WI38 (cell line): ENCODE data around the gene LRMDA.

Experiments
- H3K4me3 ChIP-seq: 2 replicates; pipeline ENCODE4 v1.5.1; 2011; ENCODE audit warnings: low read depth, mild to moderate bottlenecking, control low read depth, low read length
- CTCF ChIP-seq: IDR thresholded peaks from 2 replicates; pipeline ENCODE4 v1.5.1; 2012; ENCODE audit warnings: low read depth, mild to moderate bottlenecking, control low read depth, low read length

Gene LRMDA

GRCh38 chr10:76209135-76209534 is 777.7 kb downstream of the LRMDA start:
- no peak for TF ChIP-seq CTCF

GRCh38 chr10:76210211-76210610 is 778.8 kb downstream of the LRMDA start:
- TF ChIP-seq CTCF: no peak
- H3K4me3 ChIP-seq: no peak overlapping the region

More at GRCh38 chr10:76209135-76209534, 777.7 kb downstream of the LRMDA start:
- H3K4me3 ChIP-seq: no peak overlapping the region

- TF ChIP-seq CTCF: no peak
- H3K4me3 ChIP-seq: no peak overlapping the region
These were observed 780.3 kb downstream of the LRMDA start for GRCh38 chr10:76211691-76212090.

DNA sequence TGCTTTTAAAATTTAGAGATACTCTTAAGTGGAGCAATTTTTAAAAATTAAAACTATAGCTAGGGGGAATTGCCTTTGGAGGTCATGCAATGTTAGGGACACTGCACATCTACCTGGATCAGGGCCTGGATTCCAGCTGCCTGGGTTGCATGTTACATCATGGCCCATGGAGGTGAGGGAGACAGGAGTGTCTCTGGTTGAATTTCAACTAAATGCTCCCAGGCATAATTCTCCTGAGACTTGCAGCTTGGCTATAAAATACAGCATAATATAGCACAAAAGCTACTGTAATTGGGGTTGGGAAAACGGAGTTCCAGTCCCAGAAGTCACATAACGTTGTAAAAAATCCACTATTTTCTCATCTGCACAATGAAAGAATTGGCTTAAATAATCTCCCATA is 782.5 kb downstream of the LRMDA start:
- no peak for TF ChIP-seq CTCF
- H3K4me3 ChIP-seq: no peak overlapping the region

GRCh38 chr10:76218035-76218434 is 786.6 kb downstream of the LRMDA start:
- no peak overlapping the region for H3K4me3 ChIP-seq
- no peak for TF ChIP-seq CTCF

- TF ChIP-seq CTCF: no peak
- H3K4me3 ChIP-seq: no peak overlapping the region
These were observed 797.9 kb downstream of the LRMDA start for GRCh38 chr10:76229341-76229740.

GRCh38 chr10:76230921-76231285 is 799.5 kb downstream of the LRMDA start:
- no peak overlapping the region for H3K4me3 ChIP-seq
- no peak for TF ChIP-seq CTCF
